SK-N-SH treated with all-trans-retinoic acid at 6 μM for 48 hours (cell line): ENCODE measurements around the gene CISTR.

Source experiments
- ATAC-seq: fragments of 200-7000 bp; cut with Tn5 transposase; 3 replicates; pipeline ENCODE4 v1.9.1; 2020; ENCODE audit warnings: mild to moderate bottlenecking, moderate library complexity
- ARNTL ChIP-seq: fragments of 450-650 bp; formaldehyde crosslinking; IDR thresholded peaks from 2 replicates; pipeline ENCODE4 v1.5.0; 2020; ENCODE audit warnings: low read depth, mild to moderate bottlenecking, moderate library complexity, borderline replicate concordance
- BACH2 ChIP-seq: fragments of 250-450 bp; sonication (Bioruptor Pico); IDR thresholded peaks from 2 replicates; pipeline ENCODE4 v1.9.0; 2021; ENCODE audit warnings: mild to moderate bottlenecking, borderline replicate concordance
- CSDC2 ChIP-seq: fragments of 250-450 bp; sonication (Bioruptor Pico); IDR thresholded peaks from 2 replicates; pipeline ENCODE4 v1.5.0; 2020; ENCODE audit warnings: mild to moderate bottlenecking, moderate library complexity
- CSRNP3 ChIP-seq: fragments of 250-450 bp; sonication (Bioruptor Pico); IDR thresholded peaks from 2 replicates; pipeline ENCODE4 v1.5.1; 2021; ENCODE audit warnings: mild to moderate bottlenecking, moderate library complexity
- ESRRG ChIP-seq: fragments of 250-450 bp; sonication (Bioruptor Pico); IDR thresholded peaks from 2 replicates; pipeline ENCODE4 v1.6.1; 2021; ENCODE audit warnings: mild to moderate bottlenecking
- GLIS3 ChIP-seq: fragments of 250-450 bp; sonication (Bioruptor Pico); IDR thresholded peaks from 2 replicates; pipeline ENCODE4 v1.5.0; 2020; ENCODE audit warnings: mild to moderate bottlenecking, moderate library complexity
- ISL1 ChIP-seq: fragments of 250-450 bp; sonication (Bioruptor Pico); IDR thresholded peaks from 2 replicates; pipeline ENCODE4 v2.1.2; 2022; ENCODE audit warnings: mild to moderate bottlenecking, moderate library complexity
- OSR1 ChIP-seq: fragments of 250-450 bp; sonication (Bioruptor Pico); IDR thresholded peaks from 2 replicates; pipeline ENCODE4 v1.8.0; 2022; ENCODE audit warnings: moderate library complexity, mild to moderate bottlenecking, inconsistent platforms
- PATZ1 ChIP-seq: fragments of 250-450 bp; sonication (Bioruptor Pico); IDR thresholded peaks from 2 replicates; pipeline ENCODE4 v1.8.0; 2020; ENCODE audit warnings: mild to moderate bottlenecking, moderate library complexity, borderline replicate concordance
- PPARA ChIP-seq: fragments of 250-450 bp; sonication (Bioruptor Pico); IDR thresholded peaks from 2 replicates; pipeline ENCODE4 v1.5.0; 2020; ENCODE audit warnings: mild to moderate bottlenecking, borderline replicate concordance
- RARB ChIP-seq: fragments of 250-450 bp; sonication (Bioruptor Pico); IDR thresholded peaks from 2 replicates; pipeline ENCODE4 v1.8.0; 2021; ENCODE audit warnings: mild to moderate bottlenecking, moderate library complexity
- SNAI2 ChIP-seq: fragments of 250-450 bp; sonication (Bioruptor Pico); IDR thresholded peaks from 2 replicates; pipeline ENCODE4 v1.5.0; 2020; ENCODE audit warnings: mild to moderate bottlenecking, moderate library complexity
- TCF4 ChIP-seq: fragments of 250-450 bp; sonication (Bioruptor Pico); IDR thresholded peaks from 2 replicates; pipeline ENCODE4 v1.8.0; 2021; ENCODE audit warnings: mild to moderate bottlenecking, moderate library complexity, borderline replicate concordance
- TOX ChIP-seq: fragments of 250-450 bp; sonication (Bioruptor Pico); IDR thresholded peaks from 2 replicates; pipeline ENCODE4 v1.8.0; 2021; ENCODE audit warnings: mild to moderate bottlenecking, moderate library complexity, borderline replicate concordance
- ZC3H10 ChIP-seq: fragments of 250-450 bp; sonication (Bioruptor Pico); IDR thresholded peaks from 2 replicates; pipeline ENCODE4 v1.5.1; 2021; ENCODE audit warnings: mild to moderate bottlenecking, moderate library complexity
- ZFP3 ChIP-seq: fragments of 250-450 bp; sonication (Bioruptor Pico); IDR thresholded peaks from 2 replicates; pipeline ENCODE4 v1.5.0; 2020; ENCODE audit warnings: mild to moderate bottlenecking, moderate library complexity
- ZFP30 ChIP-seq: fragments of 450-650 bp; formaldehyde crosslinking; IDR thresholded peaks from 2 replicates; pipeline ENCODE4 v1.5.0; 2022; ENCODE audit warnings: mild to moderate bottlenecking, moderate library complexity
- ZNF565 ChIP-seq: fragments of 450-650 bp; formaldehyde crosslinking; conservative IDR thresholded peaks from 2 replicates; pipeline ENCODE4 v1.5.0; 2020; ENCODE audit warnings: low read depth, mild to moderate bottlenecking, moderate library complexity
- ZNF70 ChIP-seq: fragments of 450-650 bp; formaldehyde crosslinking; IDR thresholded peaks from 2 replicates; pipeline ENCODE4 v1.5.0; 2020; ENCODE audit warnings: mild to moderate bottlenecking, moderate library complexity
- ZNF8 ChIP-seq: fragments of 450-650 bp; formaldehyde crosslinking; IDR thresholded peaks from 2 replicates; pipeline ENCODE4 v1.5.0; 2020; ENCODE audit warnings: mild to moderate bottlenecking, moderate library complexity
- TF ChIP-seq, protein P1 (sequence below): fragments of 250-450 bp; sonication (Bioruptor Pico); IDR thresholded peaks from 2 replicates; pipeline ENCODE4 v1.8.0; 2021; ENCODE audit warnings: low read depth, mild to moderate bottlenecking, moderate library complexity, borderline replicate concordance
- TF ChIP-seq, protein P2 (sequence below): fragments of 250-450 bp; sonication (Bioruptor Pico); IDR thresholded peaks from 2 replicates; pipeline ENCODE4 v1.5.1; 2020; ENCODE audit warnings: low read depth, mild to moderate bottlenecking, moderate library complexity

The CISTR gene

GRCh38 chr12:53759261-53759660 lies 7.5 kb upstream of the CISTR start:
- ATAC-seq, result no peak
- TF ChIP-seq, protein P1, sequence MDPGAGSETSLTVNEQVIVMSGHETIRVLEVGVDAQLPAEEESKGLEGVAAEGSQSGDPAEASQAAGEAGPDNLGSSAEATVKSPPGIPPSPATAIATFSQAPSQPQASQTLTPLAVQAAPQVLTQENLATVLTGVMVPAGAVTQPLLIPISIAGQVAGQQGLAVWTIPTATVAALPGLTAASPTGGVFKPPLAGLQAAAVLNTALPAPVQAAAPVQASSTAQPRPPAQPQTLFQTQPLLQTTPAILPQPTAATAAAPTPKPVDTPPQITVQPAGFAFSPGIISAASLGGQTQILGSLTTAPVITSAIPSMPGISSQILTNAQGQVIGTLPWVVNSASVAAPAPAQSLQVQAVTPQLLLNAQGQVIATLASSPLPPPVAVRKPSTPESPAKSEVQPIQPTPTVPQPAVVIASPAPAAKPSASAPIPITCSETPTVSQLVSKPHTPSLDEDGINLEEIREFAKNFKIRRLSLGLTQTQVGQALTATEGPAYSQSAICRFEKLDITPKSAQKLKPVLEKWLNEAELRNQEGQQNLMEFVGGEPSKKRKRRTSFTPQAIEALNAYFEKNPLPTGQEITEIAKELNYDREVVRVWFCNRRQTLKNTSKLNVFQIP (CRISPR knock-in tag), result no peak
- no peak for TF ChIP-seq ISL1 (CRISPR knock-in tag)
- TF ChIP-seq SNAI2 (CRISPR knock-in tag), result no peak
- TF ChIP-seq TCF4 (CRISPR knock-in tag), result no peak
- no peak for TF ChIP-seq OSR1
- no peak for TF ChIP-seq CSDC2 (CRISPR knock-in tag)
- TF ChIP-seq BACH2 (CRISPR knock-in tag), result no peak
- no peak for TF ChIP-seq ZFP30

GRCh38 chr12:53758730-53759103 lies 6.9 kb upstream of the CISTR start:
- ATAC-seq, result no peak
- TF ChIP-seq TOX (CRISPR knock-in tag) (no peak), ESRRG (CRISPR knock-in tag) (no peak), PATZ1 (no peak), PPARA (CRISPR knock-in tag) (no peak), ZNF8 (CRISPR knock-in tag) (no peak), ZNF70 (CRISPR knock-in tag) (no peak), OSR1 (no peak), ZFP30 (no peak), ZC3H10 (CRISPR knock-in tag) (no peak), ARNTL (CRISPR knock-in tag) (no peak), SNAI2 (CRISPR knock-in tag) (no peak)

DNA sequence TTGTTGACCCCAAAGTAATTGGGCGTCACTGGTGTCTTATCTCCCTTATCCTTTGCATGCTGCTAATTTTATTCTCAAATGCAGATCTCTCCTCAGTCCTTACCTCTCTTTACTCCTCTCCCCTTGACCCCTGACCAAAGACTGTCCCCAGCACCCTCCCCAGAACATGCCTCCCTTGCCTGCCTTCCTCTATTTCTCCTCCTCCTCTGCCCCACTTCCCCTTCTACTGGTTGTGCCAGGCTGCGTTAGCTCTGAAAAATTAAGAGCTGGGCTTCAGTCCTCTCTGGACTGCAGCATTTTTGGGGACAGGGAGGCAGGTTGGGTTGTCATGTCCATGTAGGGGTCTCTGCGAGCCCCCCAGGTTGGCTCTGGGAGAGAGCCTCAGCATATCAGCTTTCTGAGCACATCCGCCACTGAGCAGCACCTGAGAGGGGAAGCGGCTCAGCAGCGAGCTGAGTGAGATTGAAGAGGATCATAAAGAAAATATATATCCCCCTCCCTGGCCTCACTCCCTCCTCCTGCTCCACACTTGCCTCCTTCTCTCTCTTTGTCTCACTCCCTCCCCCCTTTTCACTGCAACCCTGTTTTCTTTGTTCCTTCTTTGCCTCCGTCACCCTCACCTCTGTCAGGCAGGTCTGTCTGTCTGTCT lies 6.4 kb upstream of the CISTR start:
- ATAC-seq, result no peak
- TF ChIP-seq CSRNP3 (CRISPR knock-in tag) (no peak), TCF4 (CRISPR knock-in tag) (no peak), RARB (no peak), ZNF8 (CRISPR knock-in tag) (no peak), SNAI2 (CRISPR knock-in tag) (no peak), PPARA (CRISPR knock-in tag) (no peak), OSR1 (no peak), ZFP30 (no peak), ZFP3 (no peak), BACH2 (CRISPR knock-in tag) (no peak), ZNF565 (CRISPR knock-in tag) (no peak)
- TF ChIP-seq, protein P2, sequence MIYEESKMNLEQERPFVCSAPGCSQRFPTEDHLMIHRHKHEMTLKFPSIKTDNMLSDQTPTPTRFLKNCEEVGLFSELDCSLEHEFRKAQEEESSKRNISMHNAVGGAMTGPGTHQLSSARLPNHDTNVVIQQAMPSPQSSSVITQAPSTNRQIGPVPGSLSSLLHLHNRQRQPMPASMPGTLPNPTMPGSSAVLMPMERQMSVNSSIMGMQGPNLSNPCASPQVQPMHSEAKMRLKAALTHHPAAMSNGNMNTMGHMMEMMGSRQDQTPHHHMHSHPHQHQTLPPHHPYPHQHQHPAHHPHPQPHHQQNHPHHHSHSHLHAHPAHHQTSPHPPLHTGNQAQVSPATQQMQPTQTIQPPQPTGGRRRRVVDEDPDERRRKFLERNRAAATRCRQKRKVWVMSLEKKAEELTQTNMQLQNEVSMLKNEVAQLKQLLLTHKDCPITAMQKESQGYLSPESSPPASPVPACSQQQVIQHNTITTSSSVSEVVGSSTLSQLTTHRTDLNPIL (CRISPR knock-in tag), result no peak

DNA sequence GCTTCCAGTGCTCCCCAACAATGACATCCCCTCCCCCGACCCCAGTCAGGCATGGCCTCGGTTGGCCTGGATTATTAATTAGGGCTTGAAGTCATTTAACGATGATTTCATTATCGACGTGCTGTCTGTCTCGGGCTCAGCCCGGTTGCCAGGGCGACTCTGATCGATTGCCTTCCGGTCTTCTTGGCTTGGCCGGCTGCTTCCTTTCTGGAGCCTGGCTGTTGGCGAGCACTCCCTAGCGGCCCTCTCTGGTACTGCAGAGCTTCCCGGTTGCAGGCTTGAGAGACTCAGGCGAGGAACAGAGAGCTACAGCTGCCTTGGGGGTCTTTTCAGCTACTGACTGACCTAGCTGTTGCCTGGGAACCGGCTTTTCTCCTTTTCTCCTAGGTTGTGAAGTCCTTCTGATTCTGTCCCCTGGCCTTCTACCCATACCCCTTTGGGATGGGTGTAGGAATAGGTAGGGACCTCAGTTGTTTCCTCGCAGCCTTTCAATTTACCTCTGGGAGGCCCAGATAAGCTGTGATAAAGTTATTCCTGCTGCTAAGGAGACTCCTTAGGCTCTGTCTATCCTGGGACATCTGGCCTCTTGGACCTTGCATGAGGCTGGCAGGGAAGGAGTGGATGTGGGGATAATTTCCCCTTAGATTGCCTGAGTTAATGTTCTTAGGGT lies 5.5 kb upstream of the CISTR start:
- ATAC-seq, result peak; percentile 69
- TF ChIP-seq ESRRG (CRISPR knock-in tag), result no peak
- no peak for TF ChIP-seq PATZ1
- TF ChIP-seq GLIS3 (CRISPR knock-in tag), result no peak
- no peak for TF ChIP-seq ZNF565 (CRISPR knock-in tag)
- TF ChIP-seq PPARA (CRISPR knock-in tag), result no peak
- TF ChIP-seq CSRNP3 (CRISPR knock-in tag), result no peak
- TF ChIP-seq, protein P1 (CRISPR knock-in tag), result no peak
- no peak for TF ChIP-seq ISL1 (CRISPR knock-in tag)
- no peak for TF ChIP-seq SNAI2 (CRISPR knock-in tag)
- no peak for TF ChIP-seq BACH2 (CRISPR knock-in tag)
